Neural cell (in vitro differentiated cells): ENCODE measurements around the gene RBPJL. TPM values are rescaled to one million over a fixed set of nuclear protein-coding genes. Genes with fewer than 3 reads are reported as not detected.

Experiments
- H2AFZ ChIP-seq: fragments of 200-600, 300-800 bp; sonication (generic), shearing (Covaris generic); 2 replicates; pipeline ENCODE4 v1.6.0; 2014; ENCODE audit warnings: low read depth, mild to moderate bottlenecking, antibody characterized with exemption, low read length, moderate library complexity
- H3F3A ChIP-seq: fragments of 200-600 bp; shearing (Covaris generic); 2 replicates; pipeline ENCODE4 v1.6.1; 2016; ENCODE audit warnings: mild to moderate bottlenecking, moderate library complexity, mixed read lengths, antibody characterized with exemption, low read length; ENCODE audit not compliant: insufficient read depth, poor library complexity, severe bottlenecking
- H3K27ac ChIP-seq: fragments of 200-600, 300-800 bp; sonication (generic), shearing (Covaris generic); 2 replicates; pipeline ENCODE4 v1.5.1; 2014; ENCODE audit warnings: mild to moderate bottlenecking, low read length, moderate library complexity
- H3K27me3 ChIP-seq: fragments of 300-800, 200-600 bp; sonication (generic), shearing (Covaris generic); 2 replicates; pipeline ENCODE4 v1.6.0; 2014; ENCODE audit warnings: mild to moderate bottlenecking, low read depth, low read length, moderate library complexity; ENCODE audit not compliant: insufficient read depth
- H3K36me3 ChIP-seq: fragments of 300-800, 200-600 bp; sonication (generic), shearing (Covaris generic); 2 replicates; pipeline ENCODE4 v1.5.1; 2014; ENCODE audit warnings: mild to moderate bottlenecking, antibody characterized with exemption, low read length, moderate library complexity; ENCODE audit not compliant: insufficient read depth
- H3K4me2 ChIP-seq: fragments of 300-800, 200-600 bp; sonication (generic), shearing (Covaris generic); 2 replicates; pipeline ENCODE4 v1.6.0; 2014; ENCODE audit warnings: mild to moderate bottlenecking, low read length
- H3K4me3 ChIP-seq: fragments of 300-800, 200-600 bp; sonication (generic), shearing (Covaris generic); 2 replicates; pipeline ENCODE4 v1.5.1; 2014; ENCODE audit warnings: mild to moderate bottlenecking, low read length, moderate library complexity
- H3K79me2 ChIP-seq: fragments of 200-600 bp; shearing (Covaris generic); replicated peaks from 2 replicates; pipeline ENCODE4 v1.6.0; 2014; ENCODE audit warnings: mild to moderate bottlenecking, low read length, moderate library complexity; ENCODE audit not compliant: insufficient read depth
- H3K9ac ChIP-seq: fragments of 300-800, 200-600 bp; sonication (generic), shearing (Covaris generic); 2 replicates; pipeline ENCODE4 v1.6.1; 2016; ENCODE audit warnings: mild to moderate bottlenecking, low read length, mixed read lengths
- H3K9me2 ChIP-seq: fragments of 200-600 bp; shearing (Covaris generic); 2 replicates; pipeline ENCODE4 v1.6.1; 2016; ENCODE audit warnings: mild to moderate bottlenecking, low read length, mixed read lengths; ENCODE audit not compliant: insufficient read depth
- H3K9me3 ChIP-seq: fragments of 200-600, 300-800 bp; sonication (generic), shearing (Covaris generic); 2 replicates; pipeline ENCODE4 v1.6.1; 2016; ENCODE audit warnings: mild to moderate bottlenecking, mixed run types, low read length, moderate library complexity, mixed read lengths
- H4K20me1 ChIP-seq: fragments of 200-600 bp; shearing (Covaris generic); 2 replicates; pipeline ENCODE4 v1.6.1; 2016; ENCODE audit warnings: mild to moderate bottlenecking, mixed run types; ENCODE audit not compliant: insufficient read depth
- EP300 ChIP-seq: fragments of 450-650 bp; conservative IDR thresholded peaks from 2 replicates; pipeline ENCODE4 v1.6.1; 2014; ENCODE audit warnings: antibody characterized with exemption, mild to moderate bottlenecking, moderate library complexity; ENCODE audit not compliant: poor library complexity, severe bottlenecking
- EZH2 ChIP-seq: fragments of 200-600, 300-800 bp; shearing (Covaris generic), sonication (generic); IDR thresholded peaks from 2 replicates; pipeline ENCODE4 v1.6.1; 2014; ENCODE audit warnings: antibody characterized with exemption, low read length, borderline replicate concordance, mild to moderate bottlenecking; ENCODE audit not compliant: insufficient read depth, poor library complexity, severe bottlenecking
- MXI1 ChIP-seq: fragments of 450-650 bp; conservative IDR thresholded peaks from 2 replicates; pipeline ENCODE4 v1.6.1; 2014; ENCODE audit warnings: antibody characterized with exemption, mild to moderate bottlenecking; ENCODE audit not compliant: poor library complexity, severe bottlenecking
- POLR2AphosphoS5 ChIP-seq: IDR thresholded peaks from 2 replicates; pipeline ENCODE4 v1.6.1; 2012
- RAD21 ChIP-seq: fragments of 450-650 bp; conservative IDR thresholded peaks from 2 replicates; pipeline ENCODE4 v1.6.1; 2014; ENCODE audit warnings: antibody characterized with exemption, mild to moderate bottlenecking, moderate library complexity
- SMC3 ChIP-seq: fragments of 450-650 bp; conservative IDR thresholded peaks from 2 replicates; pipeline ENCODE4 v1.6.1; 2014; ENCODE audit warnings: antibody characterized with exemption, mild to moderate bottlenecking, moderate library complexity; ENCODE audit not compliant: poor library complexity
- TAF1 ChIP-seq: IDR thresholded peaks from 2 replicates; pipeline ENCODE4 v1.6.1; 2012; ENCODE audit warnings: low read depth
- polyA plus RNA-seq: library from polyadenylated mRNA; depleted of rRNA; stranded (reverse); fragments of >200 nt; gene quantifications from 2 replicates; pipeline ENCODE4 v1.2.3, GENCODE V29; 2014
- TF ChIP-seq, protein P1 (sequence below): fragments of 450-650 bp; IDR thresholded peaks from 2 replicates; pipeline ENCODE4 v1.5.1; 2014; ENCODE audit warnings: antibody characterized with exemption, mild to moderate bottlenecking, moderate library complexity; ENCODE audit not compliant: poor library complexity, severe bottlenecking
- TF ChIP-seq, protein P2 (sequence below): IDR thresholded peaks from 2 replicates; pipeline ENCODE4 v1.6.1; 2012; ENCODE audit warnings: borderline replicate concordance

RBPJL gene
- polyA plus RNA-seq, 1 donor from 2014 or later, result not detected

DNA sequence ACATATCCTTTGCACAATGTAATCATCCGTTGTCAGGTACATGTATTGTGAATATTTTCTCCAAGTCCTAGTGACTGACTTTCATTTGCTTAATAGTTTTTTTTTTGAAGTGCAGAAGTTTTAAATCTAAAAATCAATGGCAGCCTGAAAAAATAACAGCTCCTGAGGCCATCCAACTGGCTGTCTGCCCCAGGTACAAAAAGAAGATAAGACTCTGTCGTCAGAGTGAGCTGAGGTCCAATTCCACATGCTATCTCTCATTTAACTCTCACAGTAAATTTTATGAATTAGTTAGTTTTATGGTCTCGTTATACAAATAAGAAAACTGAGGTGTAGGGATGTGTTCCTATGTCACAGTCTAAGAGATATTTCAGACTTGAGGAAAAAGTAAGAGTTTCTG, 31.3 kb upstream of the RBPJL start:
- H4K20me1 ChIP-seq, result no peaks in the 10 kb centered on the region
- no peak overlapping the region for H3K4me3 ChIP-seq
- H3K36me3 ChIP-seq, result no peaks in the 10 kb centered on the region
- H3K27me3 ChIP-seq, result no peaks in the 10 kb centered on the region
- H3K9me3 ChIP-seq, result no peaks in the 10 kb centered on the region
- no peak for TF ChIP-seq EP300
- TF ChIP-seq SMC3, result no peak
- no peak for TF ChIP-seq POLR2AphosphoS5
- no peak for TF ChIP-seq RAD21
- no peak for TF ChIP-seq MXI1
- TF ChIP-seq, protein P1, sequence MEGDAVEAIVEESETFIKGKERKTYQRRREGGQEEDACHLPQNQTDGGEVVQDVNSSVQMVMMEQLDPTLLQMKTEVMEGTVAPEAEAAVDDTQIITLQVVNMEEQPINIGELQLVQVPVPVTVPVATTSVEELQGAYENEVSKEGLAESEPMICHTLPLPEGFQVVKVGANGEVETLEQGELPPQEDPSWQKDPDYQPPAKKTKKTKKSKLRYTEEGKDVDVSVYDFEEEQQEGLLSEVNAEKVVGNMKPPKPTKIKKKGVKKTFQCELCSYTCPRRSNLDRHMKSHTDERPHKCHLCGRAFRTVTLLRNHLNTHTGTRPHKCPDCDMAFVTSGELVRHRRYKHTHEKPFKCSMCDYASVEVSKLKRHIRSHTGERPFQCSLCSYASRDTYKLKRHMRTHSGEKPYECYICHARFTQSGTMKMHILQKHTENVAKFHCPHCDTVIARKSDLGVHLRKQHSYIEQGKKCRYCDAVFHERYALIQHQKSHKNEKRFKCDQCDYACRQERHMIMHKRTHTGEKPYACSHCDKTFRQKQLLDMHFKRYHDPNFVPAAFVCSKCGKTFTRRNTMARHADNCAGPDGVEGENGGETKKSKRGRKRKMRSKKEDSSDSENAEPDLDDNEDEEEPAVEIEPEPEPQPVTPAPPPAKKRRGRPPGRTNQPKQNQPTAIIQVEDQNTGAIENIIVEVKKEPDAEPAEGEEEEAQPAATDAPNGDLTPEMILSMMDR, result no peak
- TF ChIP-seq, protein P2, sequence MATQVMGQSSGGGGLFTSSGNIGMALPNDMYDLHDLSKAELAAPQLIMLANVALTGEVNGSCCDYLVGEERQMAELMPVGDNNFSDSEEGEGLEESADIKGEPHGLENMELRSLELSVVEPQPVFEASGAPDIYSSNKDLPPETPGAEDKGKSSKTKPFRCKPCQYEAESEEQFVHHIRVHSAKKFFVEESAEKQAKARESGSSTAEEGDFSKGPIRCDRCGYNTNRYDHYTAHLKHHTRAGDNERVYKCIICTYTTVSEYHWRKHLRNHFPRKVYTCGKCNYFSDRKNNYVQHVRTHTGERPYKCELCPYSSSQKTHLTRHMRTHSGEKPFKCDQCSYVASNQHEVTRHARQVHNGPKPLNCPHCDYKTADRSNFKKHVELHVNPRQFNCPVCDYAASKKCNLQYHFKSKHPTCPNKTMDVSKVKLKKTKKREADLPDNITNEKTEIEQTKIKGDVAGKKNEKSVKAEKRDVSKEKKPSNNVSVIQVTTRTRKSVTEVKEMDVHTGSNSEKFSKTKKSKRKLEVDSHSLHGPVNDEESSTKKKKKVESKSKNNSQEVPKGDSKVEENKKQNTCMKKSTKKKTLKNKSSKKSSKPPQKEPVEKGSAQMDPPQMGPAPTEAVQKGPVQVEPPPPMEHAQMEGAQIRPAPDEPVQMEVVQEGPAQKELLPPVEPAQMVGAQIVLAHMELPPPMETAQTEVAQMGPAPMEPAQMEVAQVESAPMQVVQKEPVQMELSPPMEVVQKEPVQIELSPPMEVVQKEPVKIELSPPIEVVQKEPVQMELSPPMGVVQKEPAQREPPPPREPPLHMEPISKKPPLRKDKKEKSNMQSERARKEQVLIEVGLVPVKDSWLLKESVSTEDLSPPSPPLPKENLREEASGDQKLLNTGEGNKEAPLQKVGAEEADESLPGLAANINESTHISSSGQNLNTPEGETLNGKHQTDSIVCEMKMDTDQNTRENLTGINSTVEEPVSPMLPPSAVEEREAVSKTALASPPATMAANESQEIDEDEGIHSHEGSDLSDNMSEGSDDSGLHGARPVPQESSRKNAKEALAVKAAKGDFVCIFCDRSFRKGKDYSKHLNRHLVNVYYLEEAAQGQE, result no peak
- no peak for TF ChIP-seq EZH2
- no peak for TF ChIP-seq TAF1
- no peak overlapping the region for H3K27ac ChIP-seq
- H3K79me2 ChIP-seq, result no peaks in the 10 kb centered on the region
- H3F3A ChIP-seq, result no peaks in the 10 kb centered on the region
- no peaks in the 10 kb centered on the region for H3K9me2 ChIP-seq
- no peak overlapping the region for H3K4me2 ChIP-seq
- H2AFZ ChIP-seq, result no peak overlapping the region
- H3K9ac ChIP-seq, result no peak overlapping the region

DNA sequence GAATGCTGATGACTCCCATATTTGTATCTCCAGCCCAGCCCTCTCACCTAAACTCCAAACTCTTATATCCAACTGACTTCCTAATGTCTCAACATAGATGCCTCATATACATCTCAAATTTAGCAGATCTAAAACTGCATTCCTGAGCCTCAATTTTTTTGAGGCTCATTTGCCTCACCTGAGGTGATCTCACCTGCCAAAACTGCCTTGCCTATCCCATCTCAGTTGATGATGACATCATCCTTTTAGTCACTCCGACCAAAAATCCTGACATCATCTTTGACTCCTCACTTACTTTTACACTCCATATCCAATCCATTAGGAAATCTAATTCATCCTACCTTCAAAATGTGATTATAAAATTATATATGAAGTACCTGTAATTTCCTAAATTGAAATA, 26.6 kb upstream of the RBPJL start:
- no peak overlapping the region for H3K27ac ChIP-seq
- TF ChIP-seq EZH2 (no peak), RAD21 (no peak), SMC3 (no peak), EP300 (no peak), TAF1 (no peak), MXI1 (no peak), POLR2AphosphoS5 (no peak)
- TF ChIP-seq, protein P2, result no peak
- TF ChIP-seq, protein P1, result no peak
- H4K20me1 ChIP-seq, result no peaks in the 10 kb centered on the region

More for the DNA sequence above, 26.6 kb upstream of the RBPJL start:
- Histone ChIP-seq H3K9me2 (no peaks in the 10 kb centered on the region), H3K9ac (no peak overlapping the region), H2AFZ (no peak overlapping the region), H3K4me2 (no peak overlapping the region), H3K4me3 (no peak overlapping the region), H3K36me3 (no peaks in the 10 kb centered on the region), H3K27me3 (no peaks in the 10 kb centered on the region), H3K9me3 (no peaks in the 10 kb centered on the region), H3F3A (no peaks in the 10 kb centered on the region), H3K79me2 (no peaks in the 10 kb centered on the region)
